H54 (cell line): ENCODE results near the gene RYR2.
"Not testable (repeated sequence)": the region's sequence is repeated elsewhere in the genome, so short reads cannot be mapped to it uniquely, and the experiment has no call there.

Experiments used
- DNase-seq: peaks from one replicate; pipeline ENCODE4 v3.0.0; 2011; ENCODE audit warnings: low spot score, mixed read lengths; ENCODE audit not compliant: insufficient read length
- FAIRE-seq: peaks from 3 replicates; lab custom pipeline; 2011; peaks lifted over from hg19 to GRCh38; lab: Jason Lieb, UNC
- POLR2A ChIP-seq: IDR thresholded peaks from 2 replicates; pipeline ENCODE4 v1.6.1; 2011; ENCODE audit warnings: low read depth, mild to moderate bottlenecking, low read length

Gene RYR2

DNA sequence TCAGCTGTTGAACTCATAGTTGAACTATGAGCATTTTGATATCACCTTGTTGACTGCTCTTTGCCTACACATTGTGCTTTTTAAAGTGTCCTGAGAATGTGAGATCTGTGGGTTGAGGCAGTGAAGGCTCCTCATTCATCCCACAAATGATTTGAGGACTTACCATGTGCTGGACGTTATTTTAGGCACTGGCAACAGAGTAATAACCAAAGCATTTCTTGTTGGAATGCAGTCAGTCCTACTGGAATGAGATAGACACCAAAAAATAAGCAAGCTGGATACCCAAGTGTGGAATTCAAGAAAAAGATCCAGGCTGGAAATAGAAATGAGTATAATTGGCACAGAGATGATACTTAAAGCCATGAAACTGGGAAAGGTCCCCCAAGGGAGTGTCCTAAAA lies 775.3 kb downstream of the RYR2 start:
- DNase-seq (no peak), FAIRE-seq (no peak)
- TF ChIP-seq POLR2A: no peak

DNA sequence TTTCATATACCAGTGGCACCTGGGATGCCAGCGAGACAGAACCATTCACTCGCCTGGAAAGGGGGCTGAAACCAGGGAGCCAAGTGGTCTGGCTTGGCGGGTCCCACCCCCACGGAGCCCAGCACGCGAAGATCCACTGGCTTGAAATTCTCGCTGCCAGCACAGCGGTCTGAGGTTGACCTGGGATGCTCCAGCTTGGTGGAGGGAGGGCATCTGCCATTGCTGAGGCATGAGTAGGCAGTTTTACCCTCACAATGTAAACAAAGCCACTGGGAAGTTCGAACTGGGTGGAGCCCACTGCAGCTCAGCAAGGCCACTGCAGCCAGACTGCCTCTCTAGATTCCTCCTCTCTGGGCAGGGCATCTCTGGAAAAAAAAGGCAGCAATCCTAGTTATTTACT lies 778.6 kb downstream of the RYR2 start:
- DNase-seq, FAIRE-seq: not testable (repeated sequence)

DNA sequence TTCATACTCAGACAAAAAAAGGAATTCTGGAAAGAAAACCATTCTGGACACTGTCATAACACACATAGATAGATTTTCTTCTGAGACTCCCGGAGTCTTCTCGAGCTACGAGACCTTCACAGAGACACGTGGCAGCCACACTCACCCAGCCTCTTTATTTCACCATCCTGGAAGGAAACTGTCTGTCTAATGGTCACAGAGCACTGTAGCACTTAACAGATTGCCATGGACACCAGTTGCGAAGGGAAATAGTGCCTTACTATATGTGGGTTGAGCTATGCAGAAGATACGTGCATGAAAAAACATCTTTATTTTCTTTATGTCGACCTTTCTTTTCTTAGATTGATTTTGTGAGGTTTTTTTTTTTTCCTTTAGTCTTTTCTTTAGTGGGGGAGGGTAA lies 790.9 kb downstream of the RYR2 start:
- no peak for FAIRE-seq
- TF ChIP-seq POLR2A: no peak
- DNase-seq: no peak

- no peak for TF ChIP-seq POLR2A
- DNase-seq (no peak), FAIRE-seq (no peak)
These were observed 792.1 kb downstream of the RYR2 start for GRCh38 chr1:237834048-237834447.

DNA sequence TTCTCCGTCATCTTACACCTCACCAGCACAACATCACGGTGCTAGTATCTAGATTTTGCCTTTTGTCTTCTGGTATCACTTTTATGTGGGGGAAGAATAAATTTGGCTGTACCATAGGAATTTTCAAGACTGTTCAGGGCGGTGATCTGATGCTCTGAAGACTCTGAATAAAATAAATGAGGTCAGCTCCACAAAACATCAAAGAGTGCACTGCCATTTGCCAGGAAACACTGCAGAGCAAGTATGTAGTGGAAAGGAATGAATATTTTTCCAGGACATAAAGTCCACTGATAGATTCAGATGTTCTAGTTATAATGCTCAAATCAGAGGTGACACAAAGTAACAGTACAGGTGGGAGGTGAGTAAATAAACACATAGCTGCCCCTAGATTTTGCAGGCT lies 792.5 kb downstream of the RYR2 start:
- no peak for FAIRE-seq
- DNase-seq: no peak
- TF ChIP-seq POLR2A: no peak

DNA sequence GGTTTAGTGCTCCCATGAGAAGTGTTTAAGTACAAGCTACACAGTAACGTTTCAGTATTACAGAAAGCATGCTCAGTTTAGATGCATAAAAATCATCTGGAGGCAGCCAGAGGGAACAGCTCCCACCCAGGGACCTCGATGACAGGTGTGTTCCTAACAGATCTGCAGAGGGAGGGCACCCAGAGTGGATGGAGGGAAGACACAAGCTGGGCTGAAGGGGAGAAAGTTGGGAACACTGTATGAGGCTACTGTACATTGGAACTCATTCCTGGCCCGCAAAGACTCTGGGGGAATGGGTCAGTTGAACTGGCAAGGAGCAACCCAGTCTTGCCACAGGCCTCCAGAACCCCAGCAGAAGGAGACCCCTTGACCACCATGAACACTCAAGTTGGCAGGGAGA lies 796.3 kb downstream of the RYR2 start:
- no peak for TF ChIP-seq POLR2A
- FAIRE-seq (no peak), DNase-seq (no peak)

DNA sequence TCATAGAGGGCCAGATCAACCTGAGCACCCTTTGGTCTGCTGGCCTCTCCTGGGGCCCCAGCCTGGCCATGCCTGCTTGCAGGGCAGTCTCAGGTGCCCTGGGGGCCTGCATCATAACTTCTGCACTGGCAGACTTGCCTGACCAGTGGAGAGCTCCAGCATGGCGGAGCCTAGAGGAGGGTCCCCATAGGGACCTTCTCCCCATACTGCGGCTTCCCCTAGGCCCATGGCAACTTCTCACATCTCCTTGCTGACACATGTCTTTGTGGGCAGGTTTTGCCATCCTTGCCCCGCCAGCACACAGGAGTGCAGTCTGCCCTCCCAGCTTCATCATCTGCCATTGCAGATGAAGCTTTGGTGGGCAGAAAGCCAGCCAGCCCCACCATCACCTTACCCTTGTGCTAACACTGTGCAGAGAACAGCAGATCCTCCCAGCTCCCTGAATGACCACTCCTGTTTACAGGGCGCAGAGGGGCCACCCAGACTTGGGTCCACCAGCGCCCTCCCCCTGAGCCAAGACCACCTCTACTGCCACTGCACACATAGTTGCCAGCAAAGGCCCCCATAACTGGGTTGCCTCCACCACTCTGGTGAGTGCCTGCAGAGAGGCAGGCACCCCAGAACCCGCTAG lies 797.0 kb downstream of the RYR2 start:
- FAIRE-seq (no peak), DNase-seq (no peak)
- no peak for TF ChIP-seq POLR2A

DNA sequence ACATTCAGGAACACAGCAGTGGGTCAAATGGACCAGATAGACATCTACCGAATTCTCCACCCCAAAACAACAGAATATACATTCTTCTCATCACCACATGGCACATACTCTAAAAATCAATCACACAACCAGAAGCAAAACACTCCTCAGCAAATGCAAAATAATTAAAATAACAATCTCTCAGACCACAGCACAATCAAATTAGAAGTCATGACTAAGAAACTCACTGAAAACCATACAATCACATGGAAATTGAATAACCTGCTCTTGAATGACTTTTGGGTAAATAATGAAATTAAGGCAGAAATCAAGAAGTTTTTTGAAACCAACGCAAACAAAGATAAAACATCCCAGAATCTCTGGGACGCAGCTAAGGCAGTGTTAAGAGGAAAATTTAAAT lies 799.5 kb downstream of the RYR2 start:
- TF ChIP-seq POLR2A: no peak

GRCh38 chr1:237843516-237843915 lies 801.5 kb downstream of the RYR2 start:
- not testable (repeated sequence) for FAIRE-seq, DNase-seq

More for the DNA sequence above, 799.5 kb downstream of the RYR2 start:
- FAIRE-seq (no peak), DNase-seq (no peak)

- DNase-seq (peak; percentile 26), FAIRE-seq (peak; percentile 73)
- TF ChIP-seq POLR2A: no peak
These were observed 809.3 kb downstream of the RYR2 start for GRCh38 chr1:237851210-237851845.

DNA sequence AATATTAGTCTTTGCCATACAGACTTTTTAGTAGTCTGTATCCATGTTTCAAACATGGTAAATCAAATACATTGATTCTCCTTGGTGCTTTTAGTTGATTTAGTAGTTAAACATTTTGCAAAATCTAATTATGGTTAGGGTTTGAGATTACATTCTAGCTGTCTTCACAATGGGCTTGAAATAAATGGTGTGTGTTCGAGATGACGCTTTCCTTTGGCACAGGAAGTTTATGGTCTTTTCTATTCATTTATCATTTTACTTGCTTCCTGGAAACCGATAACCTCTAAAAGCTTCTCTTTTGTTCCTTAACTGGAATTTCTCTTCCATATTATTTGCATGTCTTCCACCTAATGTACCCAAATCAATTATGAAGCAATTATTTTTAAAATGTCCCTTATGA lies 810.4 kb downstream of the RYR2 start:
- FAIRE-seq (no peak), DNase-seq (no peak)

GRCh38 chr1:237857455-237857854 lies 815.5 kb downstream of the RYR2 start:
- FAIRE-seq: no peak
- no peak for TF ChIP-seq POLR2A
- DNase-seq: no peak

More for the DNA sequence above, 810.4 kb downstream of the RYR2 start:
- TF ChIP-seq POLR2A: no peak

DNA sequence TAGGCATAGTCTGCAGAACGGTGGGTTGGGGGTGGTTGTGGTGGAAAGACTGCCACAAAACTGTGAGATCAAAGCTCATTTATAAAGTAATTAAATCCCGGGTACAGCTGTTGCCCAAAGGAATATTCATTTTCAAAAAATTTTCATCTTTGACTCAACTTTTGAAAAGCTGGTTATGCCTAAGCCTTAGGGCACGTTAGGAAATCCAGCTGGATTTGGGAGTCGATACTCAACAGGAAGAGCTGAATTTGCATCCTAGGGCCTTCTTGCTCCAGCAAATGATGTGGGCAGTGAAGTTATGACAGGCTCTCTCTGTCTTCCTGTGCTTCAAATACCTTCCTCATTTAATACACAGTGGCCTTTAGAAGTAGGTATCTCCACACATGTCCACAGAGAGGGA lies 817.0 kb downstream of the RYR2 start:
- TF ChIP-seq POLR2A: no peak
- DNase-seq (no peak), FAIRE-seq (no peak)

DNA sequence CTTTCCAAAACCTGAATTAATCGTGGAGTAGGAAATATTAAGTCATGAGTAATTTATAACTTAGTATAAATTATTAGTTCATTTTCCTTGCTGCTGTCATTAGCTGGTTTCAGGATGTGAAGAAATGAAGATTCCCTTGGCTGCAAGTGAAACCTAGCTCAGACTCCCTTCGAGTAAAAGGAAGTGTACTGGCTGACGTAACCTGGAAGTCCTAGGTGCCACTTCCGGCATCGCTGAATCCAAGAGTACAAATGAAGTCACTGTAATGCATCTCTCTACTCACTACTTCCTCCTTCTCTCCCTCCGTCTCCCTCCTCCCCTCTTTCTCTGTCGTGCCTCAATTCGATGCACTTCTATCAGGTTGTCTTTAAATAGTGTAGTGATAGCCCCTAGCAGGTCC lies 820.0 kb downstream of the RYR2 start:
- TF ChIP-seq POLR2A: no peak

GRCh38 chr1:237863234-237863633 lies 821.2 kb downstream of the RYR2 start:
- DNase-seq (no peak), FAIRE-seq (no peak)
- no peak for TF ChIP-seq POLR2A

More for the DNA sequence above, 820.0 kb downstream of the RYR2 start:
- FAIRE-seq: no peak
- no peak for DNase-seq
